Measurements from ENCODE around the gene IL13RA2.

IL13RA2 gene

DNA sequence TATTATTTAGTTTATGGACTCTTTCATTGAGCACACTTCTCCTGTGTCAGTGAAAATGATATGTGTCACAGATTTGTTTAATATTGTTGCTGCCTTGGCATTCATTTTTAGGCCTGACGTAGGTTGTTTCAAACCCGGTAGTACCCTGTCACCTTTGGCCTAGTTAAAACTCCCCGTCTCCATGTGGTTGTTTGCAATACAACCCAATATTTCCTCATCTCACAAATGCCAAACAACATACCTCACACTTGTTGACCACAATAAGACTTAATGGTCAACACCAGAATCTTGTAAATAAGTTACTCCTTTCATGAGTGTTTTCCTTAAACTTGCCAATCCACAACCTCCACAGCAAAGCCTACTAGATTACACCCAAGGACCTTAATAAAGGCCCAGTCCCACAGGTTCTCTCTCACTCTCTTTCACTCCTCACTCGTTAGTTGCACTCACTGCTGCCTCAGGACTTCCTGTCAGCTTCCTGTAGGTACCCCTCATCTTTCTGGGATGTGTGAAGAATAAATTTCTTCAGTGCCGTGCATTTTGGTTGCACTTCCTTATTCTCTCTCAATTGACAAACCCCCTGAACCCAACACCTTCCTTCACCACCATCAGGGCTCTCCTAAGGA lies 31.3 kb downstream of the IL13RA2 start:
- DNase-seq, result no peak

DNA sequence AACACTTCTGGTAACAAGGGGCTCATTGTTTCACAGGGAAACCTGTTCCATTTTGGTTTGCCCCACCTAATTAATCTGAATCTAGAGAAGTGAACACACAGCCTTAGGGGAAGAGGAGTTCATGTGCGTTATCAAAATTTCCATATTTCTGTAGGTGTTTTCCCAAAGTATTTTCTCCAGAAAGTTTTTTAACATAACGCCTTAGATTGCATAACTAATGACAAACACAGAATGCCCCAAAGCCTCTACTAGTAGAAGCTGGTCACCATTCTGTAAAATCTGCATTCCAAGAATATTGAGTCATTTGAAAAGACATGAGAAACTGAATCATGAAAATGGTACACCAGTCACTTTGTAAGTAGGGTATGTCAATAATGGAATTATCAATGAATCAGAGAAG lies 41.1 kb downstream of the IL13RA2 start:
- no peak for DNase-seq

DNA sequence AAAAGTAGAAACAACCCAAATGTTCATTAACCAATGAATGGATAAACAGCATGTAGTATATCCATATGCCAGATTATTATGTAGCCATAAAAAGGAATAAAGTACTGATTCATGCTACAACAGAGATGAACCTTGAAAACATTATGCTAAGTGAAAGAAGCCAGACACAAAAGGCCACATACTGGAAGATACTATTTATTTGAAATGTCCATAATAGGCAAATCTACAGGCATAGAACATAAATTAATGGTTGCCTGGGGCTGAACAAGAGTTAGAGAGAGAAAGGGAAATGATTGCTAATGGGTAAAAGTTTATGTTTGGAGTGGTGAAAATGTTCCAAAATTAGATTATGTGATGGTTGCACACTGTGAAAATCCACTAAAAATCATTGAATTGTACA lies 44.4 kb downstream of the IL13RA2 start:
- no peak for DNase-seq

DNA sequence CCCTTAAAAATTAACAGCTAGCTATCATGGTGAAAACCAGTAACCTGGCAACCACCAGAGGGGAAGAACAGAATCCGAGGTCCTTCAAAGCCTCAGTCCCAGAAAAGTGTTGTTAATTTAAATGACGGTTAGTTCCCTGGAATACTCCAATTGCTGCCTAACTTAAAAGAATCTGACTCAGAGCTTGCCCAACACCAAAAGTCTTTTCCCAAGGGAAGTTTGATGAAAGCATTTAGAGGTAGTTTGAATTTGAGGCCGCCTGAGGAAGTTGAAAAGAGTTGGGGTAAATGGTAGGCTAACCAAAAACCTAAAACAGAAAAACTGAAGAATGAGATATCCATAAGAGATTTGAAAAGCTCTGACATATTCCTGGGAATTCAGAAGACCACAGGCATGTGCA lies 46.6 kb downstream of the IL13RA2 start:
- DNase-seq, result no peak

DNA sequence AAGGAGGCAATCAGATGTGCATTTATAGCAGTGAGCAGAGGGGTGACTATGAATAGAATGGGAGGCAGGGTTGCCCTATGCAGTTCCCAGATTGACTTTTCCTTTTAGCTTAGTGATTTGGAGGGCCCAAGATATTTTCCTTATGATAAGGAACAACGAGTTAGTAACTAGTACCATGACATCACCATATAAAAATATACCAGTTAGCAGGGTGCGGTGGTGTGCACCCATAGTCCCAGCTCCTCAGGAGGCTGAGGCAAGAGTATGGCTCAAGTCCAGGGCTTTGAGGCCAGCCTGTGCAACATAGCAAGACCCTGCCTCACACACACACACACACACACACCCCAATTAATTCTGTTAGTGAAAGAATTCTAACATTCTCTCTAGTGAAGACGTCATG lies 53.0 kb downstream of the IL13RA2 start:
- DNase-seq, result no peak

DNA sequence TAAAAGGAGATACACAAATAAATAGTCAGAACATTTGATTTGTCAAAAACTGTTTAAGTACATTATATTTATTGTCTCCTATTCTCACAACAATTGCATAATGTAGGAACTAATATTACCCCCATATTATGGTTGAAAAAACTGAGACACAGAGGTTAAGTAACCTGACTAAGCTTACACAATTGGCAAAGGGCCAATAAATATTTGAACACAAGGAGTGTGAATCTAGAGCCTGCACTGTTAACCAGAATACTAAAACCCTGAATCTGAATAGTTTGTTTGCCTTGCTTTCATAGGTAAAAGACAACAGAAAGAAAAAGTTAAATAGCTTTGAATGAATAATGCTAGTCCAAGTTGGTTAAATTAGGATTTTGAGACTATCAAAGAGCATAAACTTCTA lies 55.2 kb downstream of the IL13RA2 start:
- DNase-seq, result no peak

DNA sequence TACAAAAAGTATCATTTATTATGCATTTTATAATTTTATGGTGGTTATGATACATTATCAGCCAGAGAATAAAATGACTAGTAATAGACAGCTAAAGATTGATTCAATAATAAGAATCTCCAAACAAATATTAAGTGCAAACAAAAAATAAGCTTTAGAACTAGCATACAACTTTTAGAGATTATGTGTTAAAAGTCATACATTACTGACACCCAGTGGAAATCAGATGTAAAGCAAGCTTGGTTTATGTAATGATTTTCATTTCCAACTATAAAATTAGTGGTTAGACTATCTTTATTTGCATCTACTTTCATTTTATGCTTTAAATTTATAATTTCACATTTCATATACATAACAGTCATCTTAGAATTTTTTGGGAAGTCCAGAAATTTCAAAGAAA lies 57.7 kb downstream of the IL13RA2 start:
- DNase-seq, result peak in 1 of 2 experiments; percentile 28

Data from NCI-H524 (cell line).